CD4-positive, alpha-beta T cell treated with Interleukin-6 for 4 hours (primary cell): ENCODE data around the gene KRTAP10-12.
"Not testable (repeated sequence)": the region's sequence is repeated elsewhere in the genome, so short reads cannot be mapped to it uniquely, and the experiment has no call there.

Experiments
- DNase-seq: peaks from one replicate; pipeline ENCODE4 v3.0.0-alpha.2; 2020; ENCODE audit warnings: mixed read lengths

KRTAP10-12 gene

GRCh38 chr21:44670642-44671432 lies 26.1 kb upstream of the KRTAP10-12 start:
- no peak for DNase-seq

GRCh38 chr21:44671911-44672310 lies 25.1 kb upstream of the KRTAP10-12 start:
- DNase-seq: no peak

GRCh38 chr21:44677881-44678280 lies 19.1 kb upstream of the KRTAP10-12 start:
- no peak for DNase-seq

- DNase-seq: no peak
Observed at GRCh38 chr21:44681152-44681551, 15.8 kb upstream of the KRTAP10-12 start.

- DNase-seq: no peak
Observed at GRCh38 chr21:44681861-44682579, 15.0 kb upstream of the KRTAP10-12 start, which contains the start of gene KRTAP12-1. Gene KRTAP12-1 (minus strand): TSS chr21:44682163. CDS start chr21:44682123, 40 bp downstream.

- no peak for DNase-seq
Observed at GRCh38 chr21:44682580-44683151, 14.3 kb upstream of the KRTAP10-12 start.

- DNase-seq: no peak
Observed at GRCh38 chr21:44684077-44684476, 12.9 kb upstream of the KRTAP10-12 start.

GRCh38 chr21:44684483-44684882 lies 12.5 kb upstream of the KRTAP10-12 start:
- no peak for DNase-seq

GRCh38 chr21:44685050-44685449 lies 11.9 kb upstream of the KRTAP10-12 start:
- DNase-seq: not testable (repeated sequence)

- DNase-seq: no peak
Observed at GRCh38 chr21:44686000-44686781, 10.8 kb upstream of the KRTAP10-12 start.

- no peak for DNase-seq
Observed at GRCh38 chr21:44686843-44687561, 10.0 kb upstream of the KRTAP10-12 start.

GRCh38 chr21:44687671-44688070 lies 9.3 kb upstream of the KRTAP10-12 start:
- no peak for DNase-seq

GRCh38 chr21:44689740-44690139 lies 7.2 kb upstream of the KRTAP10-12 start:
- not testable (repeated sequence) for DNase-seq

GRCh38 chr21:44691686-44692085 lies 5.3 kb upstream of the KRTAP10-12 start:
- no peak for DNase-seq

- DNase-seq: no peak
Observed at GRCh38 chr21:44692798-44693512, 4.0 kb upstream of the KRTAP10-12 start.

GRCh38 chr21:44694776-44695175 lies 2.2 kb upstream of the KRTAP10-12 start:
- DNase-seq: no peak

GRCh38 chr21:44695184-44695583 lies 1.8 kb upstream of the KRTAP10-12 start:
- DNase-seq: no peak

GRCh38 chr21:44695641-44696040 lies 1.3 kb upstream of the KRTAP10-12 start:
- DNase-seq: no peak

GRCh38 chr21:44696572-44696971 lies 400 bp upstream of the KRTAP10-12 start:
- no peak for DNase-seq

GRCh38 chr21:44697811-44698734 lies 1.1 kb downstream of the KRTAP10-12 start:
- DNase-seq: no peak
